Heart left ventricle (tissue), 13 donors: ENCODE data around the gene PSMB10.

Source experiments
- POLR2A ChIP-seq, 2 donors: fragments of 450-650 bp; IDR thresholded peaks; one replicate each; pipeline ENCODE4 v1.6.1; 2017; ENCODE audit warnings: antibody characterized with exemption in 2 of 2, mild to moderate bottlenecking in 2 of 2, moderate library complexity in 2 of 2
- TF ChIP-seq, protein P1 (sequence below), 12 donors: fragments of 200-600 bp; sonication (generic) in 4 of 12; IDR thresholded peaks; one replicate each; pipeline versions ENCODE4 v1.5.0 to v1.8.0; 2018 to 2022; ENCODE audit warnings: antibody characterized with exemption in 12 of 12, mild to moderate bottlenecking in 5 of 12
- donor health status: ischemic (EF 13 %, LVEDD 7.1; RV severe dilation, severe dysfunction).
- donor health status: DM: no; HTN: yes; CAD: no.
- donor health status: DM: no; HTN: no; CAD: no.
- donor health status: ischemic (EF 25% LVEDD 6.9; RV normal size, moderate dysfunction).
- donor health status: ischemic (EF 25% LVEDD 5.7; RV mildly dilated, moderate dysfunction).
- donor health status: ischemic (EF 35%, LVEDD 5.7; RV mildly dilated, moderate dysfunction).
- donor health status: nonischemic (EF 11% LVEDD 7.7; RV severe dilation, severe dysfunction).
- donor health status: DM: yes; HTN: yes; CAD: no.
- donor health status: PGD.
- donor health status: ischemic (EF 29% LVEDD 5.4; RV normal size, mild dysfunction).
- donor health status: nonischemic (EF 23%, LVEDD 6.1; RV moderate dilation, normal function).

DNA sequence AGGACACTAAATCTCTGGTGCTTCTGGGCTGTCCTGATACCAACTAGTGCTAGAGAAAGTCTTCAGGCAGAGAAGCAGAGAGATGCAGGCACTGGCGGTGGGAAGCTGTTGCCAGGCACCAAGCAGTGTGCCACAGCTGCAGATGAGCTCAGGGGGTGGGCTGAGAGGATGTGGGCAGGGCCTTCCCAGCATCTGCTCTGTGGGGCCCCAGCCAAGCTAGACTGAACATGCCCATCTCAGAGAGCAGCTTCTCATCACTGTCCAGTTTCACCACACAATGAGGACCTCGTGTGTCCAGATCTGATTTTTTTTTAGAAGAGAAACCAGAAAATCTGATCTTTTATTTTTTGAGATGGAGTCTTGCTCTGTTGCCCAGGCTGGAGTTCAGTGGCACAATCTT is 26.5 kb downstream of the PSMB10 start:
- TF ChIP-seq, protein P1, sequence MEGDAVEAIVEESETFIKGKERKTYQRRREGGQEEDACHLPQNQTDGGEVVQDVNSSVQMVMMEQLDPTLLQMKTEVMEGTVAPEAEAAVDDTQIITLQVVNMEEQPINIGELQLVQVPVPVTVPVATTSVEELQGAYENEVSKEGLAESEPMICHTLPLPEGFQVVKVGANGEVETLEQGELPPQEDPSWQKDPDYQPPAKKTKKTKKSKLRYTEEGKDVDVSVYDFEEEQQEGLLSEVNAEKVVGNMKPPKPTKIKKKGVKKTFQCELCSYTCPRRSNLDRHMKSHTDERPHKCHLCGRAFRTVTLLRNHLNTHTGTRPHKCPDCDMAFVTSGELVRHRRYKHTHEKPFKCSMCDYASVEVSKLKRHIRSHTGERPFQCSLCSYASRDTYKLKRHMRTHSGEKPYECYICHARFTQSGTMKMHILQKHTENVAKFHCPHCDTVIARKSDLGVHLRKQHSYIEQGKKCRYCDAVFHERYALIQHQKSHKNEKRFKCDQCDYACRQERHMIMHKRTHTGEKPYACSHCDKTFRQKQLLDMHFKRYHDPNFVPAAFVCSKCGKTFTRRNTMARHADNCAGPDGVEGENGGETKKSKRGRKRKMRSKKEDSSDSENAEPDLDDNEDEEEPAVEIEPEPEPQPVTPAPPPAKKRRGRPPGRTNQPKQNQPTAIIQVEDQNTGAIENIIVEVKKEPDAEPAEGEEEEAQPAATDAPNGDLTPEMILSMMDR (IDR thresholded peaks at IDR 0.05), result no peak
- no peak for TF ChIP-seq POLR2A (IDR thresholded peaks at IDR 0.05)
